Transverse colon (tissue), 4 donors: ENCODE measurements around the gene TIMP1. TPM values are rescaled to one million over a fixed set of nuclear protein-coding genes. Genes with fewer than 3 reads are reported as not detected.
A peak's percentile ranks its signal among the peaks of the same experiment; 100 is the strongest.

ENCODE experiments used
- DNase-seq: peaks from one replicate; pipeline ENCODE4 v3.0.0-alpha.2; 2019
- H3K27ac ChIP-seq, 4 donors: fragments of 200-600 bp; sonication (generic); 2 replicates each; pipeline ENCODE4 v1.5.1; 2016 to 2018; ENCODE audit warnings: inconsistent platforms in 4 of 4
- H3K27me3 ChIP-seq: fragments of 200-600 bp; sonication (generic); 2 replicates; pipeline ENCODE4 v1.5.1; 2017; ENCODE audit warnings: inconsistent platforms
- H3K36me3 ChIP-seq, 4 donors: fragments of 200-600 bp; sonication (generic); 2 replicates each; pipeline ENCODE4 v1.5.1; 2017 to 2019; ENCODE audit warnings: inconsistent platforms in 4 of 4
- H3K4me1 ChIP-seq, 4 donors: fragments of 200-600 bp; sonication (generic); 2 replicates each; pipeline ENCODE4 v1.5.1; 2017 to 2020; ENCODE audit warnings: inconsistent platforms in 4 of 4
- H3K4me3 ChIP-seq, 4 donors: fragments of 200-600 bp; sonication (generic); 1 replicate in 1 of 4; 2 replicates in 3 of 4; pipeline versions ENCODE4 v1.5.1 to v1.6.1; 2017 to 2019; ENCODE audit warnings: inconsistent platforms in 4 of 4
- H3K9me3 ChIP-seq, 2 donors: fragments of 200-600 bp; sonication (generic); 2 replicates each; pipeline ENCODE4 v1.5.1; 2017 to 2019; ENCODE audit warnings: inconsistent platforms in 2 of 2
- CTCF ChIP-seq, 5 experiments: fragments of 200-600 bp in 3 of 5; fragments of 450-650 bp in 2 of 5; sonication (generic) in 3 of 5; IDR thresholded peaks; 1 replicate in 2 of 5; 2 replicates in 3 of 5; pipeline ENCODE4 v1.5.1; 2016 to 2017; ENCODE audit warnings: antibody characterized with exemption in 5 of 5, inconsistent platforms in 3 of 5, mild to moderate bottlenecking in 2 of 5, moderate library complexity in 1 of 5
- EP300 ChIP-seq: sonication (generic); formaldehyde crosslinking; IDR thresholded peaks from one replicate; pipeline ENCODE4 v1.6.1; 2017; ENCODE audit warnings: antibody characterized with exemption, low read depth
- POLR2A ChIP-seq: fragments of 450-650 bp; IDR thresholded peaks from one replicate; pipeline ENCODE4 v1.6.1; 2016; ENCODE audit warnings: antibody characterized with exemption, mild to moderate bottlenecking, moderate library complexity
- POLR2AphosphoS5 ChIP-seq, 3 donors: sonication (generic); formaldehyde crosslinking; IDR thresholded peaks; one replicate each; pipeline ENCODE4 v1.6.1; 2016; ENCODE audit warnings: antibody characterized with exemption in 3 of 3
- WGBS, 2 donors: methylation state at CpG; one replicate each; pipeline ENCODE4 v1.1.5; 2018; ENCODE audit warnings: low coverage in 1 of 2; 5-methylcytosine and 5-hydroxymethylcytosine counted together
- in situ Hi-C, 4 donors: fragments of 200-750 bp; cut with MboI; loops; one replicate each; pipeline versions ENCODE4 v1.15.0 to v1.15.1; 2017; ENCODE audit warnings: low sequenced_read_pairs in 3 of 4, low pct_ligation_motif_present in 1 of 4, low pct_unique_long_range_greater_than_20kb in 1 of 4
- intact Hi-C: fragments of 100-400 bp; cut with DNase I; formaldehyde crosslinking; loops from one replicate; pipeline ENCODE4 v1.15.1; 2023; ENCODE audit warnings: low total_unique reads
- total RNA-seq, 4 donors: library from RNA; depleted of rRNA; stranded (reverse); fragments of >200 nt; gene quantifications; one replicate each; pipeline ENCODE4 v1.1.0, GENCODE V29; 2016

Gene TIMP1
- total RNA-seq, 4 donors from 2014 or later: 14.2 to 83.0 (median 43.6) TPM

GRCh38 chrX:47566841-47567240, 15.4 kb upstream of the TIMP1 start:
- in situ Hi-C loops: loop anchor here in 1 of 4 donors (10.0 kb wide), 1 partner anchor 78 kb away; no protein-coding TSS in a partner anchor

GRCh38 chrX:47568656-47569295, 13.5 kb upstream of the TIMP1 start:
- 89% methylated on average over 13 of the region's 13 CpGs; no CpG with 5 or more reads in 1 of the 2 donors for WGBS, 2 donors
- intact Hi-C loops: no loop called here
- Histone ChIP-seq H3K4me1 (peaks cover 0 to 4% (median 3%) of the 10 kb centered on the region in 4 donors), H3K36me3 (peaks cover 0 to 5% (median 0%) of the 10 kb centered on the region in 4 donors), H3K4me3 (no peak overlapping the region), H3K27me3 (no peaks in the 10 kb centered on the region), H3K27ac (no peak overlapping the region), H3K9me3 (no peaks in the 10 kb centered on the region)
- peak in 4 of 5 experiments; percentile 19 to 40 (median 30) for TF ChIP-seq CTCF (IDR thresholded peaks at IDR 0.05)
- no peak for TF ChIP-seq POLR2A
- in situ Hi-C loops: loop anchor here in 1 of 4 donors (10.0 kb wide), 1 partner anchor 76 kb away; no protein-coding TSS in a partner anchor
- no peak for DNase-seq

More at GRCh38 chrX:47566841-47567240, 15.4 kb upstream of the TIMP1 start:
- Histone ChIP-seq H3K36me3 (peaks cover 0 to 5% (median 0%) of the 10 kb centered on the region in 4 donors), H3K27ac (no peak overlapping the region), H3K9me3 (no peaks in the 10 kb centered on the region), H3K4me3 (no peak overlapping the region), H3K4me1 (peaks cover 0 to 14% (median 4%) of the 10 kb centered on the region in 4 donors), H3K27me3 (no peaks in the 10 kb centered on the region)
- intact Hi-C loops: no loop called here
- TF ChIP-seq POLR2AphosphoS5 (IDR thresholded peaks at IDR 0.05): no peak
- no peak for TF ChIP-seq CTCF (IDR thresholded peaks at IDR 0.05)
- no peak for TF ChIP-seq EP300
- no peak for TF ChIP-seq POLR2A
- WGBS, 2 donors: 80% methylated on average over 10 of the region's 11 CpGs; no CpG with 5 or more reads in 1 of the 2 donors
- no peak for DNase-seq

- H3K9me3 ChIP-seq: no peaks in the 10 kb centered on the region
- peaks cover 0 to 14% (median 8%) of the 10 kb centered on the region in 4 donors for H3K4me1 ChIP-seq
- 88 to 100% methylated on average over 1 to 8 of the region's 8 CpGs for WGBS, 2 donors
- no peak overlapping the region for H3K4me3 ChIP-seq
- no peaks in the 10 kb centered on the region for H3K36me3 ChIP-seq
- intact Hi-C loops (loop anchor here (10.0 kb wide), 1 partner anchor 64 kb away; no protein-coding TSS in a partner anchor), in situ Hi-C loops (no loop called here)
- no peak overlapping the region for H3K27ac ChIP-seq
- no peak for DNase-seq
- TF ChIP-seq EP300: no peak
- no peak for TF ChIP-seq CTCF (IDR thresholded peaks at IDR 0.05)
- TF ChIP-seq POLR2AphosphoS5 (IDR thresholded peaks at IDR 0.05): no peak
- no peak for TF ChIP-seq POLR2A
- H3K27me3 ChIP-seq: no peaks in the 10 kb centered on the region
Observed at GRCh38 chrX:47570794-47571193, 11.4 kb upstream of the TIMP1 start.

GRCh38 chrX:47571215-47571614, 11.0 kb upstream of the TIMP1 start:
- H3K4me3 ChIP-seq: no peak overlapping the region
- TF ChIP-seq EP300 (no peak), POLR2AphosphoS5 (IDR thresholded peaks at IDR 0.05) (no peak), CTCF (IDR thresholded peaks at IDR 0.05) (no peak), POLR2A (no peak)
- in situ Hi-C loops: no loop called here
- H3K27me3 ChIP-seq: no peaks in the 10 kb centered on the region
- intact Hi-C loops: loop anchor here (10.0 kb wide), 1 partner anchor 64 kb away; no protein-coding TSS in a partner anchor
- no peak overlapping the region for H3K27ac ChIP-seq
- no peaks in the 10 kb centered on the region for H3K36me3 ChIP-seq
- peaks cover 0 to 14% (median 8%) of the 10 kb centered on the region in 4 donors for H3K4me1 ChIP-seq
- 85 to 100% methylated on average over 1 to 9 of the region's 11 CpGs for WGBS, 2 donors
- no peaks in the 10 kb centered on the region for H3K9me3 ChIP-seq
- no peak for DNase-seq
